HepG2 (cell line): ENCODE results near the gene DAAM1. TPM values are rescaled to one million over a fixed set of nuclear protein-coding genes. Genes with fewer than 3 reads are reported as not detected.

Experiments used
- ATAC-seq: fragments of 200-7000 bp; cut with Tn5 transposase; 3 replicates; pipeline ENCODE4 v1.9.1; 2020; ENCODE audit warnings: mild to moderate bottlenecking, moderate library complexity
- BruUV-seq: library from RNA; stranded (reverse); fragments of 400-500 nt; replicated peaks from 2 replicates; lab custom pipeline; 2021; lab: Mats Ljungman, UMichigan
- CTCF ChIA-PET: fragments of 300-600 bp; formaldehyde crosslinking; extraction: SDS; loops from one replicate; lab custom pipeline; 2021; ENCODE audit warnings: low total read pairs, inconsistent platforms, low intra/inter-chr PET ratio; lab: Yijun Ruan, JAX
- POLR2A ChIA-PET: fragments of 350-600 bp; sonication (Branson Sonifier 250); formaldehyde crosslinking; loops from one replicate; lab custom pipeline; 2020; ENCODE audit warnings: antibody characterized with exemption, inconsistent platforms; lab: Yijun Ruan, JAX
- DNase-seq: peaks from one replicate; pipeline ENCODE4 v3.0.0-alpha.2; 2015; ENCODE audit warnings: low spot score
- FAIRE-seq: peaks from 3 replicates; lab custom pipeline; 2011; peaks lifted over from hg19 to GRCh38; lab: Jason Lieb, UNC
- H2AFZ ChIP-seq: one replicate; pipeline ENCODE4 v1.6.1; 2011; ENCODE audit warnings: low read length, inconsistent platforms
- H3K27ac ChIP-seq: fragments of 300-600 bp; 3 replicates; pipeline ENCODE4 v1.8.0; 2011; ENCODE audit warnings: mixed run types, mild to moderate bottlenecking, mixed read lengths, low read length, inconsistent platforms; ENCODE audit not compliant: insufficient read depth; ENCODE audit errors: extremely low read length
- H3K27me3 ChIP-seq, 2 experiments: fragments of 200-600 bp in 1 of 2; 2 replicates in 1 of 2; 3 replicates in 1 of 2; pipeline versions ENCODE4 v1.6.0 to v1.8.0; 2011; ENCODE audit warnings: low read length in 2 of 2, mild to moderate bottlenecking in 2 of 2, moderate library complexity in 2 of 2, inconsistent platforms in 1 of 2; ENCODE audit not compliant: insufficient read depth in 2 of 2, control insufficient read depth in 1 of 2
- H3K36me3 ChIP-seq, 2 experiments: fragments of 200-600 bp in 1 of 2; replicated peaks in 1 of 2; 2 replicates in 1 of 2; 3 replicates in 1 of 2; pipeline versions ENCODE4 v1.5.1 to v1.8.0; 2011; ENCODE audit warnings: low read length in 2 of 2, inconsistent platforms in 1 of 2; ENCODE audit not compliant: insufficient read depth in 2 of 2, control insufficient read depth in 1 of 2
- H3K4me1 ChIP-seq: 2 replicates; pipeline ENCODE4 v1.5.1; 2012; ENCODE audit warnings: low read length, inconsistent platforms; ENCODE audit not compliant: insufficient read depth
- H3K4me2 ChIP-seq: 2 replicates; pipeline ENCODE4 v1.6.0; 2011; ENCODE audit warnings: low read depth, low read length, inconsistent platforms
- H3K4me3 ChIP-seq, 3 experiments: fragments of 200-600 bp in 1 of 3; sonication (generic), shearing (Covaris generic) in 1 of 3; replicated peaks in 1 of 3; 2 replicates each; pipeline ENCODE4 v1.5.1; 2011 to 2016; ENCODE audit warnings: low read length in 3 of 3, inconsistent platforms in 2 of 3, low read depth in 2 of 3, mild to moderate bottlenecking in 2 of 3, control low read depth in 1 of 3, mixed read lengths in 1 of 3; ENCODE audit not compliant: insufficient read depth in 1 of 3
- H3K79me2 ChIP-seq: one replicate; pipeline ENCODE4 v1.6.1; 2011; ENCODE audit warnings: low read length, inconsistent platforms; ENCODE audit not compliant: insufficient read depth
- H3K9ac ChIP-seq: 2 replicates; pipeline ENCODE4 v1.6.0; 2011; ENCODE audit warnings: mild to moderate bottlenecking, low read depth, low read length, inconsistent platforms; ENCODE audit not compliant: insufficient read depth
- H3K9me3 ChIP-seq: 2 replicates; pipeline ENCODE4 v1.5.1; 2012; ENCODE audit warnings: mild to moderate bottlenecking, low read length
- H4K20me1 ChIP-seq: 2 replicates; pipeline ENCODE4 v1.6.0; 2011; ENCODE audit warnings: inconsistent platforms, mild to moderate bottlenecking, low read length, moderate library complexity; ENCODE audit not compliant: insufficient read depth
- ASH2L ChIP-seq: fragments of 300-600, 200-600 bp; sonication (generic); IDR thresholded peaks from 2 replicates; pipeline ENCODE4 v1.7.0; 2017; ENCODE audit warnings: low read depth, mild to moderate bottlenecking, moderate library complexity, mixed read lengths, low read length; ENCODE audit not compliant: insufficient read length
- FOXA3 ChIP-seq: IDR thresholded peaks from 2 replicates; pipeline ENCODE4 v1.6.1; 2016; ENCODE audit warnings: missing genetic modification reagents, missing compliant biosample characterization
- HDAC2 ChIP-seq: sonication (generic); formaldehyde crosslinking; IDR thresholded peaks from 2 replicates; pipeline ENCODE4 v1.4.0; 2020; ENCODE audit warnings: missing genetic modification reagents
- HNF4A ChIP-seq: sonication (generic); formaldehyde crosslinking; IDR thresholded peaks from 2 replicates; pipeline ENCODE4 v1.4.0; 2020; ENCODE audit warnings: missing genetic modification reagents
- IRF1 ChIP-seq: sonication (generic); formaldehyde crosslinking; IDR thresholded peaks from 2 replicates; pipeline ENCODE4 v1.4.0; 2020; ENCODE audit warnings: low read depth, mild to moderate bottlenecking, missing genetic modification reagents
- ISL2 ChIP-seq: sonication (generic); formaldehyde crosslinking; IDR thresholded peaks from 2 replicates; pipeline ENCODE4 v1.5.0; 2020; ENCODE audit warnings: missing genetic modification reagents
- NCOR1 ChIP-seq: fragments of 200-600 bp; sonication (generic); IDR thresholded peaks from 2 replicates; pipeline ENCODE4 v1.7.0; 2017; ENCODE audit warnings: antibody characterized with exemption, low read length, borderline replicate concordance
- NFE2L1 ChIP-seq: sonication (generic); formaldehyde crosslinking; IDR thresholded peaks from 2 replicates; pipeline ENCODE4 v1.4.0; 2020; ENCODE audit warnings: missing genetic modification reagents, mild to moderate bottlenecking, borderline replicate concordance
- NFRKB ChIP-seq: fragments of 450-650 bp; IDR thresholded peaks from 2 replicates; pipeline ENCODE4 v1.6.1; 2017
- NR2F6 ChIP-seq, 2 experiments: IDR thresholded peaks; 2 replicates each; pipeline ENCODE4 v1.6.1; 2016; ENCODE audit warnings: antibody characterized with exemption in 1 of 2, mild to moderate bottlenecking in 1 of 2
- RARA ChIP-seq: IDR thresholded peaks from 2 replicates; pipeline ENCODE4 v1.6.1; 2016; ENCODE audit warnings: missing genetic modification reagents, missing compliant biosample characterization
- SOX5 ChIP-seq: IDR thresholded peaks from 2 replicates; pipeline ENCODE4 v1.6.1; 2016; ENCODE audit warnings: borderline replicate concordance
- TCF7 ChIP-seq: sonication (generic); IDR thresholded peaks from 2 replicates; pipeline ENCODE4 v1.6.1; 2016; ENCODE audit warnings: antibody characterized with exemption, low read depth
- TERF1 ChIP-seq: sonication (generic); formaldehyde crosslinking; IDR thresholded peaks from 2 replicates; pipeline ENCODE4 v1.8.0; 2022; ENCODE audit warnings: mild to moderate bottlenecking, missing genetic modification reagents, moderate library complexity
- ZNF34 ChIP-seq: sonication (generic); formaldehyde crosslinking; IDR thresholded peaks from 2 replicates; pipeline ENCODE4 v1.4.0; 2020; ENCODE audit warnings: mild to moderate bottlenecking, missing genetic modification reagents, borderline replicate concordance
- ZNF362 ChIP-seq: sonication (generic); formaldehyde crosslinking; IDR thresholded peaks from 2 replicates; pipeline ENCODE4 v1.4.0; 2020; ENCODE audit warnings: missing genetic modification reagents, mild to moderate bottlenecking, borderline replicate concordance
- ZNF775 ChIP-seq: sonication (generic); formaldehyde crosslinking; IDR thresholded peaks from 2 replicates; pipeline ENCODE4 v1.4.0; 2020; ENCODE audit warnings: missing genetic modification reagents, mild to moderate bottlenecking, moderate library complexity, borderline replicate concordance
- WGBS: methylation state at CpG from one replicate; pipeline ENCODE4 v1.1.6; 2017; ENCODE audit warnings: low lambda C conversion rate; 5-methylcytosine and 5-hydroxymethylcytosine counted together
- in situ Hi-C: cut with HindIII; loops from 2 replicates; pipeline ENCODE4 v1.10.0; 2017; ENCODE audit warnings: low pct_unique_long_range_greater_than_20kb; ENCODE audit not compliant: extremely low pct_ligation_motif_present
- intact Hi-C: fragments of 100-400 bp; cut with micrococcal nuclease; formaldehyde crosslinking; loops from one replicate; pipeline ENCODE4 v1.10.0; 2022; ENCODE audit not compliant: unreplicated experiment
- polyA plus RNA-seq, 8 experiments: library from polyadenylated mRNA; depleted of rRNA in 3 of 8; stranded (reverse) in 7 of 8; unstranded in 1 of 8; fragments of >200 nt; fragmentation: Illumina TruSeq in 4 of 8; extraction: Trizol in 4 of 8; gene quantifications; 2 replicates each; pipeline versions ENCODE4 v1.2.1 to v1.2.3, GENCODE V29; 2011 to 2016; ENCODE audit warnings: low read depth in 4 of 8, missing spikeins in 1 of 8, mixed read lengths in 1 of 8; ENCODE audit not compliant: insufficient read depth in 1 of 8
- total RNA-seq, 5 experiments: library from RNA; depleted of rRNA; stranded (reverse); fragments of >200 nt; fragmentation: Illumina TruSeq; extraction: Trizol; gene quantifications; 2 replicates each; pipeline ENCODE4 v1.2.3, GENCODE V29; 2016; ENCODE audit warnings: low read depth in 1 of 5

DAAM1 gene
- total and polyA plus RNA-seq, 2 of the 13 experiments (the other 11 are each of a cell fraction or from before 2014, with no cell fraction given): 10.9 to 24.5 TPM

GRCh38 chr14:59305836-59306555 lies 117.5 kb downstream of the DAAM1 start:
- ATAC-seq (peak; percentile 77), FAIRE-seq (peak; percentile 71), DNase-seq (peak; percentile 77)
- Histone ChIP-seq H4K20me1 (no peaks in the 10 kb centered on the region), H3K9ac (no peak overlapping the region), H3K27ac (peak overlapping the region; percentile 54), H3K4me1 (peaks cover 78% of the 10 kb centered on the region), H3K4me2 (peak overlapping the region; percentile 37; the same call in 1 of the 2 replicates), H3K27me3 (no peaks in the 10 kb centered on the region), H3K79me2 (peaks cover 5% of the 10 kb centered on the region), H3K4me3 (peak overlapping the region in 1 of 3 experiments; percentile 0; a peak in 1 of 6 replicates), H2AFZ (no peak overlapping the region), H3K9me3 (no peaks in the 10 kb centered on the region), H3K36me3 (no peaks in the 10 kb centered on the region)
- 53% methylated on average over 1 of the region's 1 CpG for WGBS
- POLR2A ChIA-PET: no interaction called here
- in situ Hi-C loops: no loop called here
- CTCF ChIA-PET: no interaction called here
- intact Hi-C loops: loop anchor here (1.0 kb wide), 1 partner anchor 9 kb away; no protein-coding TSS in a partner anchor
- no TSS peak for BruUV-seq
- TF ChIP-seq ZNF34 (CRISPR knock-in tag): no peak
- 0 out of 2 replicates have a peak, but pooled peaks have one; percentile 17 for TF ChIP-seq NR2F6 (IDR thresholded peaks at IDR 0.05)
- no peak for TF ChIP-seq NR2F6 (CRISPR knock-in tag; IDR thresholded peaks at IDR 0.05)
- peak; percentile 10; the same call in 1 of the 2 replicates for TF ChIP-seq FOXA3
- TF ChIP-seq RARA (CRISPR knock-in tag): peak; percentile 81
- TF ChIP-seq IRF1 (CRISPR knock-in tag): no peak
- TF ChIP-seq NCOR1: peak; percentile 75; the same call in 1 of the 2 replicates
- TF ChIP-seq TERF1 (CRISPR knock-in tag): no peak
- TF ChIP-seq NFE2L1 (CRISPR knock-in tag): no peak
- TF ChIP-seq SOX5 (CRISPR knock-in tag): peak; percentile 63; the same call in 1 of the 2 replicates
- TF ChIP-seq TCF7: peak; percentile 83
- TF ChIP-seq ISL2 (CRISPR knock-in tag): peak; percentile 79; the same call in 1 of the 2 replicates
- no peak for TF ChIP-seq ZNF775 (CRISPR knock-in tag)
- no peak for TF ChIP-seq NFRKB
- peak; percentile 21 for TF ChIP-seq ASH2L
- 0 out of 2 replicates have a peak, but pooled peaks have one; percentile 9 for TF ChIP-seq HNF4A
- TF ChIP-seq HDAC2 (CRISPR knock-in tag): peak; percentile 58
- TF ChIP-seq ZNF362: peak; percentile 88
